DMS153 treated with DMSO at 0.1 percent for 48 hours (cell line): ENCODE data around the gene SP9.

ENCODE experiments used
- DNase-seq: peaks from one replicate; lab custom pipeline; 2025; ENCODE audit not compliant: unreplicated experiment; lab: John Stamatoyannopoulos, UW

The SP9 gene

DNA sequence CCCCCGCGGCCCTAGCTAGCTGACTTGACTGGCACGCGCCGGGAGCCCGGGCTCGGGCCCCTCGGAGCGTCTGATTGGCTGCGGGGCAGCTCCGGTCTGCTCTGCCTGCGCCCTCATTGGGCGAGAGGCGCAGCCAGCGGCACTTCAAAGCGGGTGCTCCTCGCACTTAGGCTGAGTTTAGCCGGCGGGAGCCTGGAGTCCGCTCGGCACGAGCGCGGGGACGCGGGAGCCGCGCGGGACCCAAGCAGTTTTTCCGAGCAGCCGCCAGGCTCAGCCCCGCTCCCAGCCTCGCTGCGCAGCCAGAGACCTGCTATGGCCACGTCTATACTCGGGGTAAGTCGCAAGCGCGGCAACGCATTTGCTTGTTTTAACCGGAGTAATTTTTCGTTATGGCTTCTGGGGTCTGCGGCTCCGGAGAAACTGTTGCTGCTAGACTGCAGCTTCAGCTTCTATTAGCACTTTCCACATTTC lies at the start of gene SP9:
Gene SP9, plus strand, starts transcription at position 174 of the 471 bp plus-strand sequence. Its CDS starts 139 bp downstream, at position 313.
- peak; percentile 36 for DNase-seq

GRCh38 chr2:174286172-174286571 lies 48.6 kb upstream of the SP9 start:
- DNase-seq: no peak

DNA sequence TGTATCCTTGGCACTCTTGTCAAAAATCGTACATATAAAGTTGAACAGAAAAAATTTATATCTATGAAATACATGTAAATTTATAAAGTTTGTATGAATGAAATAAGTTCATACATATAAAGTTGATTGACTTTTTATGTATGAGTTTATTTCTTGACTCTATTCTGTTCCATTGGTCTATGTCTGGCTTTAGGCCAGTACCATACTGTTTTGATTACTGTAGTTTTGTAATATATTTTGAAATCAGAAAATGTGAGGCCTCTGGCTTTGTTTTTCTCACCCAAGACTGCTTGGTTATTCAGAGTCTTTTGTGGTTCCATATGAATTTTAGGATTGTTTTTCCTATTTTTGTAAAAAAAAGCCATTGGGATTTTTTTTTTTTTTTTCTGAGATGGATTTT lies 41.8 kb upstream of the SP9 start:
- DNase-seq: no peak

- DNase-seq: no peak
Observed at GRCh38 chr2:174300114-174300513, 34.6 kb upstream of the SP9 start.

- no peak for DNase-seq
Observed at GRCh38 chr2:174312581-174313234, 22.0 kb upstream of the SP9 start.

DNA sequence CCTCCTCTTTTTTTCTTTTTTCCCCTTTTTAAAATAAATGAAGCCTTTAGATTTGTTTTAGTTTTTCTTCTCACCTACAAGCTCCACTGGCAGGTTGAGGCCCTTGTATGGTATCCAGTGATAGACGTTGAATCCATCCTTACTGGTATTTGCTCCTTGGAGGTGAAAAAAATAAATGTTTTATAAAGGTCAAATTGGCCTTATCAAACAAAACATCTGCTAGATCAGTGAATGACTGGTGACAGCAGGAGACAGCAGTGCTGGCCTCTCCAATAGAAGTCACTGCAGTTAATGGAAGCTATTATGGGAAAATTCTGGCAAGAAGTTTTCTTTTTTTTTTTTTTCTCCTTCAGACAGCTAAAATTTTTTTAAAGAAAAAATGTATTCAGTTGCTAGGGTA lies 12.6 kb upstream of the SP9 start:
- DNase-seq: no peak

DNA sequence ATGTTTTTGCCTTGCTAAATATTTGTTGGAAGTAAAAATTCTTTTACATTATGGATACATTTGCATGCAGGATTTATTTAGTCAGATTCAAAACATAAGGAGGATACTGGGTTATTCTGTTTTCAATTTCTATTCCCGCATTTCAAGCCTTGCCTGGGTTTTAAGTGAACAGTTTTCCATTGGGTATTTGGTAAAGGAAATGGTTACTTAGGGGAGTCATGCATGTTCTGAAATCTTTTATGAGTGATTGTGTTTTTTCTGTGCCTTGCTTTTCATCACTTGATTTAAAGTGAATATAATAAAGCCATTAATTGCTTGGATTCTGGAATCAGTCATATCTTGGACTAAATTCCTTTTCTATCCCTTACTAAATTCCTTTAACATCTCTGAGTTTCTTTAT lies 12.0 kb upstream of the SP9 start:
- DNase-seq: no peak

- DNase-seq: no peak
Observed at GRCh38 chr2:174324530-174324929, 10.2 kb upstream of the SP9 start.

GRCh38 chr2:174325373-174326160 lies 9.2 kb upstream of the SP9 start:
- no peak for DNase-seq

- DNase-seq: no peak
Observed at GRCh38 chr2:174326161-174327020, 8.4 kb upstream of the SP9 start.

GRCh38 chr2:174327021-174327840 lies 7.5 kb upstream of the SP9 start:
- no peak for DNase-seq

GRCh38 chr2:174327841-174328113 lies 7.0 kb upstream of the SP9 start:
- DNase-seq: no peak

- no peak for DNase-seq
Observed at GRCh38 chr2:174328114-174328960, 6.4 kb upstream of the SP9 start.

- DNase-seq: no peak
Observed at GRCh38 chr2:174328961-174329715, 5.6 kb upstream of the SP9 start.

- DNase-seq: no peak
Observed at GRCh38 chr2:174330945-174331594, 3.7 kb upstream of the SP9 start.

DNA sequence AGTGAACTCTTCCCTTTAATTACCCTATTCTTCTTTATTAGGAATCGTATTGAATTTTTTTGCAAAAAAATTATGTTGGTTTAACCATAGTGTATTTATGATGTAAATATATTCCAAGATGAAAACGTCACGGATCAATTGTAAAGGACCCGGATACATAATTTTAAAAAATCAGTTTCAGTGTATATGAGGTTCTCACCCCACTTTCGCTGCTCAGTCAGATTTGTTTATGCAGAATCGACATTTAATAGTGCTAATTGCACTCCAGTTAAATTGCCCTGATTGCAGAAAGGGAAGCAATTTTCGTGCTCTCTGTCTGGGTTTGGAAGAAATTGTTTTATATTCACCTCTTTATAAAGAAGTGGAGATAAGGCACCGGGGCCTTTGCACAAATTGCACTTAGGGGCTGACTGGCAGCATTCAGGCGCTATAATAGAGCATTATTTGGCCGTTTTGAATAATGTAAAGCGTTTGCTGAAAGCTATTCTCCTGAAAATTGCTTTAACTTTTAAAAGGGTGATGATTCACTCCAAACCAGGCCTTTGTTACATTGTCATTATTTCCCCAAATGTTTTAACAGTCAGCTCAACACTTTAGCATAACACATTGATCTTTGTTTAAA lies 3.0 kb upstream of the SP9 start:
- DNase-seq: no peak

- no peak for DNase-seq
Observed at GRCh38 chr2:174332217-174332963, 2.4 kb upstream of the SP9 start.

DNA sequence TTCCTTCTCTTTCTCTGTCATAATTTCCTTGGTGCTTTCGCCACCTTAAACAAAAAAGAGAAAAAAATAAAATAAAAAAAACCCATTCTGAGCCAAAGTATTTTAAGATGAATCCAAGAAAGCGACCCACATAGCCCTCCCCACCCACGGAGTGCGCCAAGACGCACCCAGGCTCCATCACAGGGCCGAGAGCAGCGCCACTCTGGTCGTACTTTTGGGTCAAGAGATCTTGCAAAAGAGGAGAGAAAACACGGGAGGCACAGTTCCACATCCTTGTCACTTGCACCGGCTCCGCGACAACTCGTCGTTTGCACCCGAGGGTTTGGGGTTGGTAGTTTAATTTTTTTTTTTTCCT lies 1.8 kb upstream of the SP9 start:
- DNase-seq: no peak
